Mucosa of rectum (tissue), 2 donors: ENCODE data around the gene ICE2.

Source experiments
- H3K27ac ChIP-seq, 2 donors: one replicate each; pipeline ENCODE4 v1.7.0; 2013; ENCODE audit warnings: inconsistent platforms in 2 of 2, low read depth in 2 of 2, low read length in 2 of 2
- H3K27me3 ChIP-seq, 2 donors: one replicate each; pipeline ENCODE4 v1.7.0; 2013; ENCODE audit warnings: low read length in 2 of 2; ENCODE audit not compliant: control insufficient read depth in 2 of 2, insufficient read depth in 2 of 2
- H3K36me3 ChIP-seq, 2 donors: one replicate each; pipeline ENCODE4 v1.7.0; 2013; ENCODE audit warnings: low read length in 2 of 2; ENCODE audit not compliant: control insufficient read depth in 2 of 2, insufficient read depth in 2 of 2
- H3K4me1 ChIP-seq, 2 donors: one replicate each; pipeline ENCODE4 v1.7.0; 2013; ENCODE audit warnings: low read length in 2 of 2, mild to moderate bottlenecking in 1 of 2; ENCODE audit not compliant: control insufficient read depth in 2 of 2, insufficient read depth in 2 of 2
- H3K4me3 ChIP-seq, 2 donors: one replicate each; pipeline ENCODE4 v1.7.0; 2013; ENCODE audit warnings: low read length in 2 of 2
- H3K9ac ChIP-seq, 2 donors: one replicate each; pipeline ENCODE4 v1.7.0; 2013; ENCODE audit warnings: low read length in 2 of 2, low read depth in 1 of 2, mild to moderate bottlenecking in 1 of 2
- H3K9me3 ChIP-seq, 2 donors: one replicate each; pipeline ENCODE4 v1.7.0; 2013; ENCODE audit warnings: low read length in 2 of 2; ENCODE audit not compliant: control insufficient read depth in 2 of 2
- donor health status: healthy.
- donor health status: Normal muscosa, but diverticular disease.

The ICE2 gene

DNA sequence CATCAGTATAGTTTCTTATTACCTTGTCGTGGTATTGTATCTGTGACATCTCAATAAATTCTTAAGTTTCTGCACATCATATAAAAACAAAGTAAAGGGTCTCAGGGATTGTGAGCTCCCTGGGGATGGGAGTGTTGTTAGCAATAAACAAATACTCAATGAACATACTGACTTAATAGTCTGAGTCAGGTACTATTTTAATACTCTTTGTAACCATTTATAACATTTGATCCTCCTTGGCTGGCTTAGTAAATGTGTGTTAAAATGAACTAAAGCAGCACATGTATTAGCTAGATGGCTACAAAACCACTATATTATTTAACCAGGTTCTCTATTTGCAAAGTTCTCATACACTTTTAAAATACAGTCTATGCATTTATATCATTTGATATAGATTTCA lies 1.8 kb downstream of the ICE2 start:
- Histone ChIP-seq H3K4me1 (peaks cover 12 to 29% of the 10 kb centered on the region in 2 donors), H3K4me3 (peak overlapping the region in 1 of 2 donors; percentile 7), H3K27me3 (no peaks in the 10 kb centered on the region), H3K9me3 (no peaks in the 10 kb centered on the region), H3K36me3 (peaks cover 9 to 10% of the 10 kb centered on the region in 2 donors), H3K9ac (no peak overlapping the region), H3K27ac (no peak overlapping the region)

DNA sequence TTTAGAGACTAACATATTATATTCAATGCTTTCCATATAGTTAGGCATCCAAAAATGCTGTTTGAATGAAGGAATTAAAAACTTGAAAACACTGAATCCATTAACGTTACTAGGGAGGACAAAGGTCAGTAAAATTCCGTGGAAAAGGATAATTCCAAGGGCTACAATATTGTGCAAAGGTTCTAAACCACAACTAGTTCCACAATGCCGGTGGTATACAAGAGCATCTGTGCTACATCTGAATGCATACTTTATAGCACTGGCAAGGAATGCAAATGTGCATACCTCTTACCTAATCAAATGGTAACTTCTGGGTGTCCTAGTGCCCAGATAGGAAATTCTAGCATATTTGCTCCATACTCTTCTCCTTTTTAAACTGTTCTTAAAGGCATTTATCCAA lies 2.2 kb downstream of the ICE2 start:
- H3K27me3 ChIP-seq = no peaks in the 10 kb centered on the region
- H3K27ac ChIP-seq = no peak overlapping the region
- H3K9me3 ChIP-seq = no peaks in the 10 kb centered on the region
- peaks cover 12 to 29% of the 10 kb centered on the region in 2 donors for H3K4me1 ChIP-seq
- H3K4me3 ChIP-seq = no peak overlapping the region
- no peak overlapping the region for H3K9ac ChIP-seq
- H3K36me3 ChIP-seq = peaks cover 9 to 10% of the 10 kb centered on the region in 2 donors

DNA sequence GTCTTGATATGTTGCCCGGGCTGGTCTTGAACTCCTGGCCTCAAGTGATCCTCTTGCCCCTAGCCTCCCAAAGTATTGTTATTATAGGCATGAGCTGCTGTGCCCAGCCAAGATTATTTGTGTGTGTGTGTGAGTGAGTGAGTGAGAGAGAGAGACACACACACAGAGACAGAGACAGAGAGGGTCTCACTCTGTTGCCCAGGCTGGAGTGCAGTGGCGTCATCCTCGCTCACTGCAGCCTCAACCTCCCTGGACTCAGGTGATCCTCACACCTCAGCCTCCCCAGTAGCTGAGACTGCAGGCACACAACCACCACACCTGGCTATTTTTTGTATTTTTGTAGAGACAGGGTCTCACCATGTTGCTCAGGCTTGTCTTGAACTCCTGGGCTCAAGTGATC lies 5.8 kb downstream of the ICE2 start:
- peaks cover 15 to 16% of the 10 kb centered on the region in 2 donors for H3K36me3 ChIP-seq
- no peaks in the 10 kb centered on the region for H3K9me3 ChIP-seq
- H3K27me3 ChIP-seq = no peaks in the 10 kb centered on the region
- peaks cover 5 to 9% of the 10 kb centered on the region in 2 donors for H3K4me1 ChIP-seq
- no peak overlapping the region for H3K27ac ChIP-seq
- no peak overlapping the region for H3K9ac ChIP-seq
- H3K4me3 ChIP-seq = no peak overlapping the region

DNA sequence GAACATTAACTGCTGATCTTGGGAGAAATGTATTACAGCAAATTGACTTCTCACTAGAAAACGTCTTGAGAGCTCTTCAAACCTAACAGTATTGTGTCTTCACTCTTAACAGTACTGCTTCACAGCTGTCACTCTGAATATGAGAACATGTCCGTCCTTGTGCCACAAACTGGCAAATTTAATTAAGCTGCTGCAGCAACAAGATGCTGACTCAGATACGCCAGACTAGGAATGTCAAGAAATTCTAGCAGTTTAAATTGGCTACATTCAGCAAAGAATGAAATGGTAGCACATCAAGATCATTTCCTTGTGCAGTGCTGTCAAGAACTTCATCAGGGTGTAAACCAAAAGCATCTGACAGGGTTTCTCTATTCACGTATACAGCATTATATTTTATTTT lies 7.6 kb downstream of the ICE2 start:
- Histone ChIP-seq H3K36me3 (peaks cover 20 to 27% of the 10 kb centered on the region in 2 donors), H3K4me3 (no peak overlapping the region), H3K9ac (no peak overlapping the region), H3K9me3 (no peaks in the 10 kb centered on the region), H3K27me3 (no peaks in the 10 kb centered on the region), H3K27ac (no peak overlapping the region), H3K4me1 (no peaks in the 10 kb centered on the region)

DNA sequence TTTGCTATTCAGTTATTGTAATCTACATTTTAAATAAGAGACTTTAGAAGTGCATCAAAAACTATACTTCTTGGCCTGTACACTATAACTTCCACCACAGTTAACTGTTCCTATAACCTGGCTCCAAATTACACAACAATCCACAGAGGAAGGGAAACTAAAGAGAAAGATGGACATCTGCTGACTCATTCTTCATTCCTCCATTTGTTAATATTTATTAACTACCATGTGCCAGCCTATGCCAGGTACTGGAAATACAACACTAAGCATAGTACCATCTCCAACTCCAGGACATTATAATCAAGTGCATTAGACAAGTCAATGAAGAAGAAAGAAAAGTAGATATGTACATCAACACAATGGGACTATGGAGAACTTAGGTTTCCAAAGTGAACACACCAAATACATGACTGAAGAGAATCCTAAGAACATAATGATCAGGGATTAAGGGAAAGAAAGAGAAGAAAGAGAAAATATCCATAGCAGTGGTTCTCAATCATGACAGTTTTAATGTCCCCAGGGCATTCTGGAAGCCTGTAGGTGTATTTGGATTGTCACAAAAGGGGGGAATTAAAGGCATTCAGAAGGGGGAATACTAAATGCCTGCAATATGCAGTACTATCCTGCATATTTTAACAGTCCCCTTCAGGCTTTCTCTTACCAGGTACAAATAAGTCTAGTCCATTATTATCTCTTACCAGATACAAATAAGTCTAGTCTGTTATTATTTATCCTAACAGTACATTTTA lies 8.9 kb downstream of the ICE2 start:
- Histone ChIP-seq H3K27ac (no peak overlapping the region), H3K9ac (no peak overlapping the region), H3K9me3 (no peaks in the 10 kb centered on the region), H3K27me3 (no peaks in the 10 kb centered on the region), H3K36me3 (peaks cover 24 to 27% of the 10 kb centered on the region in 2 donors), H3K4me3 (no peak overlapping the region), H3K4me1 (no peaks in the 10 kb centered on the region)

DNA sequence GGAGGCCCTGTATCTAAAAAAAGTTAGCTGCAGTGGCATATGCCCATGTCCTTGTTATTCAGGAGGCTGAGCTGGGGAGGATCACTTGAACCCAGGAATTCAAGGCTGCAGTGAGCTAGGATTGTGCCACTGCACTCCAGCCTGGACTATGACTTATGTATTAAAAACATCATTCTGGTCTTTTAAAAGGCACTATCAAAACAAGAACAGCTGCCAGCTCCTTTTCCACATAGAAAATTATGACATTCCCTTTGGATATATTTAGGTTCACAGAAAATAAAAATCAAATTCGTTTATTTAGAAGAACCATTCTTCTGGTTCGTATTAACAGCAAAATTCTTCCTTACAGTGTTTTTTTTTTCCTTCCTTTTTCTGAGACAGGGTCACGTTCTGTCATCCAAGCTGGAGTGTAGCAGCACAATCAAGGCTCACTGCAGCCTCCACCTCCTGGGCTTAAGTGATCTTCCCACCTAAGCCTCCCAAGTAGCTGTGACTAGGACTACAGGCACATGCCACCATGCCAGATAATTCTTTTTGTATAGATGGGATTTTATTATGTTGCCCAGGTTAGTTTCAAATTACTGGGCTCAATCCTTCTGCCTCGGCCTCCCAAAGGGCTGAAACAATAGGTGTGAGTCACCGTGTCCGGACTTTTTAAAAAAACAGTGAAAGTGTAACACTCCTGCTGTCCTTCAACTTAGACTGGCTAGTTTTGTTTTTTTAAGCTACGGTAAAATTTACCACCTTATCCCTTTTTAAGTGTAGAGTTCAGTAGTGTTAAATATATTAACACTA lies 13.9 kb downstream of the ICE2 start:
- Histone ChIP-seq H3K27me3 (no peaks in the 10 kb centered on the region), H3K36me3 (peaks cover 20 to 23% of the 10 kb centered on the region in 2 donors), H3K27ac (no peak overlapping the region), H3K9me3 (no peaks in the 10 kb centered on the region), H3K4me1 (no peaks in the 10 kb centered on the region), H3K4me3 (no peak overlapping the region), H3K9ac (no peak overlapping the region)

DNA sequence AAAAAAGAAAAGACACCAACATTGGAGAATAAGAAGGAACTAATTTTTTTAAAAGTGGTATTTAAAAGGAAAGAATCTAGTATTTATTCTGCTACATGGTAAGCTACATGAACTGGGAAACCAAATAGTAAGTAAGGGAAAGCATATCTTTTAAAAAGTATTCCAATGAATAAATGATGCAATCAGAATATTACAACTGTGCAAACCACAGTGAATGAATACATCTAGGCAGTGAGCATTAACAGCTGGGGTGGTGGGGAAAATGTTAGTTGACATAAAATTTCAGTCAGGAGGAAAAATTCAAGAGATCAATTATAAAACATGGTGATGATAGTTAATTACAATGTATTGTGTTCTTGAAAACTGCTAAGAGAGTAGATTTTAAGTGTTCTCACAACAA lies 16.9 kb downstream of the ICE2 start:
- Histone ChIP-seq H3K27me3 (no peaks in the 10 kb centered on the region), H3K36me3 (peaks cover 8 to 19% of the 10 kb centered on the region in 2 donors), H3K4me1 (no peaks in the 10 kb centered on the region), H3K9me3 (no peaks in the 10 kb centered on the region), H3K27ac (no peak overlapping the region), H3K4me3 (no peak overlapping the region), H3K9ac (no peak overlapping the region)

DNA sequence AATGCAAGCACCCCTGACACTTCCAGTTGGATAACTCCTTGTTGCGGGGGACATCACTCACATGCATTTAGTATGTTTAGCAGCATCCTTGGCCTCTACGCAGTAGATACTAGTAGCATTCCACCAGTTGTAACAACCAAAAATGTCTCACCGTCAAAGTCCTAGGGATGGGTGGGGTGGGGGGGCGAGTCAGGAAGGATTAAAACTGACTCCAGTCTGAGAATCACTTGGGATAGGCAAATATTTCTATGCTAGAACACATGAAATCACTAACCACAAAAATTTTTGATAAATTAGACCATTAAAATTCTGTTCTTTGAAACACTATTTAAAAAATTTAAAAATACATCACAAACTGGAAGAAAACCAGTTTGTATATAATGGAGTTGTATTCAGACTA lies 18.0 kb downstream of the ICE2 start:
- no peaks in the 10 kb centered on the region for H3K4me1 ChIP-seq
- H3K9me3 ChIP-seq = no peaks in the 10 kb centered on the region
- H3K4me3 ChIP-seq = no peak overlapping the region
- peaks cover 4 to 14% of the 10 kb centered on the region in 2 donors for H3K36me3 ChIP-seq
- H3K9ac ChIP-seq = no peak overlapping the region
- H3K27me3 ChIP-seq = no peaks in the 10 kb centered on the region
- H3K27ac ChIP-seq = no peak overlapping the region

DNA sequence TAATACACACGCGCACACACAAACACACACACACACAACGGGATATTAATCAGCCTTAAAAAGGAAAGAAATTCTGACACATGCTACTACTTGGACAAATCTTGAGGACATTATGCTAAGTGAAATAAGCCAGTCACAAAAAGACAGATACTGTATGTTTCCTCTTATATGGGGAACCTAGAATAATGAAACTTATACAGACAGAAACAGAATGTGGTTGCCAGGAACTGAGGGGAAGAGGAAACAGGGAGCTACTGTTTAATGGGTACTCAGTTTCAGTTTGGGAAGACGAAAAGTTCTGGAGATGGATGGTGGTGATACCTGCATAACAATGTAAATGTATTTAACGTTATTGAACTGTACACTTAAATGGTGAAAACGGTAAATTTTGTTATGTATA lies 20.2 kb downstream of the ICE2 start:
- Histone ChIP-seq H3K9me3 (no peaks in the 10 kb centered on the region), H3K36me3 (peaks cover 5 to 9% of the 10 kb centered on the region in 2 donors), H3K4me1 (no peaks in the 10 kb centered on the region), H3K27ac (no peak overlapping the region), H3K4me3 (no peak overlapping the region), H3K9ac (no peak overlapping the region), H3K27me3 (no peaks in the 10 kb centered on the region)

DNA sequence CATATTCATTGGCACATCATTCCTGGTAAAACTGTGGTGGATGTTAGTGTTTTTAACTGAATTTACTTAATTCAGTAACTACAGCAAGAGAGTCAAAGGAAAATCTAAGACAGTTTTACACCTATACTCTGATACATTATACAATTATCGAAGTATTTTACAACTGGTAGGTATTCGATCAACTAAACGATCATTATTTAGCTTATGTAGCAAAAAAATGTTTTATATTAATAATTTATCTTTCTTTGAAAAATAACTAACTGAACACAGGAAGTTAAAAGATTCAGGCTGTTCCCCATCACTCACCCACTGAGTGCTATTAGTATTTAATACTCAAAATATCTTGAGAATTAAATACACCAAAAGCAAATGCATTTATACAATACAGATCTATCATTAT lies 21.0 kb downstream of the ICE2 start:
- H3K27ac ChIP-seq = no peak overlapping the region
- H3K9me3 ChIP-seq = no peaks in the 10 kb centered on the region
- H3K9ac ChIP-seq = no peak overlapping the region
- no peak overlapping the region for H3K4me3 ChIP-seq
- no peaks in the 10 kb centered on the region for H3K4me1 ChIP-seq
- peaks cover 5 to 9% of the 10 kb centered on the region in 2 donors for H3K36me3 ChIP-seq
- no peaks in the 10 kb centered on the region for H3K27me3 ChIP-seq
